CD1c-positive myeloid dendritic cell (primary cell): ENCODE data around the gene BTD.

Experiments
- DNase-seq: peaks from one replicate; pipeline ENCODE4 v3.0.0-alpha.2; 2016; ENCODE audit errors: extremely low spot score

BTD gene

GRCh38 chr3:15665510-15666150, 64.1 kb downstream of the BTD start:
- no peak for DNase-seq

- DNase-seq, result no peak
These were observed 64.7 kb downstream of the BTD start for GRCh38 chr3:15666277-15666676.

GRCh38 chr3:15667484-15667883, 65.9 kb downstream of the BTD start:
- no peak for DNase-seq

GRCh38 chr3:15673536-15673935, 72.0 kb downstream of the BTD start:
- no peak for DNase-seq

GRCh38 chr3:15676259-15676658, 74.7 kb downstream of the BTD start:
- no peak for DNase-seq

GRCh38 chr3:15679306-15679705, 77.8 kb downstream of the BTD start:
- no peak for DNase-seq

GRCh38 chr3:15681668-15682067, 80.1 kb downstream of the BTD start:
- peak; percentile 22 for DNase-seq

- DNase-seq, result peak; percentile 21
These were observed 81.1 kb downstream of the BTD start for GRCh38 chr3:15682561-15683185.

- DNase-seq, result peak; percentile 29
These were observed 81.7 kb downstream of the BTD start for GRCh38 chr3:15683253-15683652.

- peak; percentile 3 for DNase-seq
These were observed 84.4 kb downstream of the BTD start for GRCh38 chr3:15685927-15686326.

GRCh38 chr3:15690230-15690629, 88.7 kb downstream of the BTD start:
- DNase-seq, result no peak

- DNase-seq, result no peak
These were observed 89.2 kb downstream of the BTD start for GRCh38 chr3:15690748-15691147.

GRCh38 chr3:15693355-15693754, 91.8 kb downstream of the BTD start:
- no peak for DNase-seq

- DNase-seq, result no peak
These were observed 93.1 kb downstream of the BTD start for GRCh38 chr3:15694628-15695027.
